Endothelial cell of umbilical vein (primary cell): ENCODE measurements around the gene NUBPL.

ENCODE experiments used
- EZH2 ChIP-seq: IDR thresholded peaks from 2 replicates; pipeline ENCODE4 v1.6.1; 2012; ENCODE audit warnings: borderline replicate concordance, low read depth, mild to moderate bottlenecking, moderate library complexity, low read length, inconsistent platforms; ENCODE audit not compliant: severe bottlenecking
- JUN ChIP-seq: IDR thresholded peaks from 2 replicates; pipeline ENCODE4 v1.6.1; 2011; ENCODE audit warnings: borderline replicate concordance, low read depth; ENCODE audit not compliant: insufficient read length, insufficient read depth
- POLR2A ChIP-seq: IDR thresholded peaks from 2 replicates; pipeline ENCODE4 v1.6.1; 2012; ENCODE audit warnings: low read depth, mild to moderate bottlenecking, control low read depth, low read length
- POLR2AphosphoS5 ChIP-seq: IDR thresholded peaks from 2 replicates; pipeline ENCODE4 v1.6.1; 2012; ENCODE audit warnings: low read depth, mild to moderate bottlenecking, control low read depth, low read length, moderate library complexity; ENCODE audit not compliant: insufficient read depth
- TF ChIP-seq, protein P1 (sequence below), 2 donors: IDR thresholded peaks; 1 replicate in 1 of 2; 2 replicates in 1 of 2; pipeline ENCODE4 v1.5.1; 2011; ENCODE audit warnings: low read length in 2 of 2, mild to moderate bottlenecking in 2 of 2, moderate library complexity in 2 of 2, control low read depth in 1 of 2, inconsistent platforms in 1 of 2, low read depth in 1 of 2; ENCODE audit not compliant: insufficient read depth in 1 of 2; ENCODE audit errors: extremely low read depth in 1 of 2

DNA sequence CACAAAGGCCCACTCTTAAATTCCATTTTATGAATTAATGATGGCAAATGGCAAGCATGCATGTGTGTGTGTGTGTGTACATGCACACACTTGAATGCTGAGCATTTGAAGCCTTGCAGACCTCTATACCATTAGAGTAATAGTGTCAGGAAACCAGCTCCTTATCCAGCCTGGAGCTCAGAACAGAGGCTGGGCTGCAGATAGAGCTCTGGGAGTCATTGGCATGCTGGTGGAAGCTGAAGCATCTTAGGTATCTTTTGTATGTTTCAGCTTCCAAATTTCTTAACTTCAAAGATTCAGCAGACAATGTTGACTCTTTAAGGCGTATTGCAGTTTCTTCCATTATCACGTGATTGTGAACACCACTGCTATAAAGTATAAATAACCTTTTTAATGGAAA, 323.0 kb downstream of the NUBPL start:
- no peak for TF ChIP-seq JUN
- TF ChIP-seq, protein P1, sequence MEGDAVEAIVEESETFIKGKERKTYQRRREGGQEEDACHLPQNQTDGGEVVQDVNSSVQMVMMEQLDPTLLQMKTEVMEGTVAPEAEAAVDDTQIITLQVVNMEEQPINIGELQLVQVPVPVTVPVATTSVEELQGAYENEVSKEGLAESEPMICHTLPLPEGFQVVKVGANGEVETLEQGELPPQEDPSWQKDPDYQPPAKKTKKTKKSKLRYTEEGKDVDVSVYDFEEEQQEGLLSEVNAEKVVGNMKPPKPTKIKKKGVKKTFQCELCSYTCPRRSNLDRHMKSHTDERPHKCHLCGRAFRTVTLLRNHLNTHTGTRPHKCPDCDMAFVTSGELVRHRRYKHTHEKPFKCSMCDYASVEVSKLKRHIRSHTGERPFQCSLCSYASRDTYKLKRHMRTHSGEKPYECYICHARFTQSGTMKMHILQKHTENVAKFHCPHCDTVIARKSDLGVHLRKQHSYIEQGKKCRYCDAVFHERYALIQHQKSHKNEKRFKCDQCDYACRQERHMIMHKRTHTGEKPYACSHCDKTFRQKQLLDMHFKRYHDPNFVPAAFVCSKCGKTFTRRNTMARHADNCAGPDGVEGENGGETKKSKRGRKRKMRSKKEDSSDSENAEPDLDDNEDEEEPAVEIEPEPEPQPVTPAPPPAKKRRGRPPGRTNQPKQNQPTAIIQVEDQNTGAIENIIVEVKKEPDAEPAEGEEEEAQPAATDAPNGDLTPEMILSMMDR (IDR thresholded peaks at IDR 0.05; ENCODE audit: extremely low read depth in 1 of 2, insufficient read depth in 1 of 2, low read depth in 1 of 2, low read length in 2 of 2) = no peak
- TF ChIP-seq POLR2AphosphoS5 = no peak
- TF ChIP-seq POLR2A = no peak
- no peak for TF ChIP-seq EZH2
